ENCODE data around the gene TRIM3.

GRCh38 chr11:6410695-6411430, 62.9 kb downstream of the TRIM3 start:
- TF ChIP-seq CTCF (IDR thresholded peaks at IDR 0.05; ENCODE audit: low read depth, low read length, poor library complexity, severe bottlenecking) = no peak
- no peak for TF ChIP-seq EZH2phosphoT487 (IDR thresholded peaks at IDR 0.05; ENCODE audit: borderline replicate concordance, low read length)
